HG02973 (cell line): ENCODE data around the gene PLEKHM2.

Experiments used
- ATAC-seq: cut with Tn5 transposase; IDR thresholded peaks from one replicate; pipeline ENCODE4 v1.9.1; 2021; ENCODE audit warnings: moderate library complexity; ENCODE audit not compliant: unreplicated experiment

The PLEKHM2 gene

DNA sequence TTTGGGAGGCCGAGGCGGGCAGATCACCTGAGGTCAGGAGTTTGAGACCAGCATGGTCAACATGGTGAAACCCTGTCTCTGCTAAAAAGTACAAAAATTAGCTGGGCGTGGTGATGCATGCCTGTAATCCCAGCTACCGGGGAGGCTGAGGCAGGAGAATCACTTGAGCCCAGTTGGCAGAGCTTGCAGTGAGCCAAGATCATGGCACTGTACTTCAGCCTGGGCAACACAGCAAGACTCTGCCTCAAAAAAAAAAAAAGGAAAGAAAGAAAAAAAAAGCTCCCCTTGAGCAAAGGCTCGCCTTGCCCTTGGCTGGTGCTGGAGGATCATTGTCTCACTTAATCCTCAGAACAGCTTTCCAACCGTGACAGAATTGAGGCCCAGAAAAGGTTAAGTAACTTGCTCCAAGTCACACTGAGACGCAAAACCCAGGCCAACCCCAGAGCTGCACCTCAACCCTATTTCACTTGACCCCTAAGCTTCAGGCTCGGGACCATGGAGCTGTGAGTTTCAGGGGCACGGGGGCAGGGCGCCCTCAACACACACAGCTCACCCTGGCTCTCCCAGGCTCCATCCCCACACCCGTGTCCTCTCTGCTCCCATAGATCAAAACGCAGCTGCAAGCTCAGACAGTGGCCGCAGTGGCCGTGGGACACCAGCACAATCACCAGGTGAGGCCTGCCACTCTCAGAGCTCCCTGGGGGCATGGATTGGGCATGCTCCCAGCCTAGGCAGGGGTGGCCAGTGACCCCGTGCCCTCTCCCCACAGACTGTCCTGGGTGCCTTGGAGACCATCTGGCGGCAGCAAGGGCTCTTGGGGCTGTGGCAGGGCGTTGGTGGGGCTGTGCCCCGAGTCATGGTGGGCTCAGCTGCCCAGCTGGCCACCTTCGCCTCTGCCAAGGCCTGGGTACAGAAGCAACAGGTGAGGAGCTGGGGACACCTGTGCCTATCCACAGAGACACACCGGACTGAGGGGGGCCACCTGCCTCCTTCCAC lies 53.5 kb downstream of the PLEKHM2 start:
- no peak for ATAC-seq

DNA sequence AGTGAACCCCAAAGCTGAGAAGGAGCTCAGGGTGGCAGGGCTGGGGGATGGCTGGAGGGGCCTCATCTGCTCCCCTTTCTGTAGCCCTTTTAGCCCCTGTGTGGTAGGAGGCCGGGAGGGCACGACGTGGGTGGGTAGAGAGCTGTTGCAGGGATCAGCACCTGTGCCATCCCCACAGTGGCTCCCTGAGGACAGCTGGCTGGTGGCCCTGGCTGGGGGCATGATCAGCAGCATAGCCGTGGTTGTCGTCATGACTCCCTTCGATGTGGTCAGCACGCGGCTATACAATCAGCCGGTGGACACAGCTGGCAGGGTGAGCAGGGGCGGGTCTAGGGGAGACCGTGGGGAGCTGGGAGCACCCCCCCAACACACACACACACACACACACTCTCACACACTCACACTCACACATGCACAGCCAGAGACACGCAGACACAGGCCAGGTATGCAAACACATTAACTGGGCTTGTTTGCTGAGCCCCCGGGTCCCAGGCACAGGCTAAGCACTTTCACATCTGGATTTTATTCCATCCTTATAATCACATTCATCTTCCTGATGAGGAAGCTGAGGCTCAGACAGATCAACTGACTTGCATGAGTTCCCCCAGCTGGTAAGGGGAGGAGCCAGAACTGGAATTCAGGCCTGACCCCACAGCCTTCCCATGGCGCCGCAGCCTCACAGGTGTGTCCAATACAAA lies 54.4 kb downstream of the PLEKHM2 start:
- ATAC-seq = no peak

GRCh38 chr1:15739259-15739658 lies 55.1 kb downstream of the PLEKHM2 start:
- no peak for ATAC-seq

- ATAC-seq = no peak
Measured at GRCh38 chr1:15739745-15740144, 55.6 kb downstream of the PLEKHM2 start.

- no peak for ATAC-seq
Measured at GRCh38 chr1:15740924-15741850, 57.1 kb downstream of the PLEKHM2 start.

- ATAC-seq = no peak
Measured at GRCh38 chr1:15742339-15742801, 58.2 kb downstream of the PLEKHM2 start, which contains the start of gene TMEM82. TSS of gene TMEM82 (plus strand) at chr1:15742499. CDS start at chr1:15742560, 61 bp downstream.

GRCh38 chr1:15744122-15744679 lies 60.1 kb downstream of the PLEKHM2 start:
- ATAC-seq = no peak

DNA sequence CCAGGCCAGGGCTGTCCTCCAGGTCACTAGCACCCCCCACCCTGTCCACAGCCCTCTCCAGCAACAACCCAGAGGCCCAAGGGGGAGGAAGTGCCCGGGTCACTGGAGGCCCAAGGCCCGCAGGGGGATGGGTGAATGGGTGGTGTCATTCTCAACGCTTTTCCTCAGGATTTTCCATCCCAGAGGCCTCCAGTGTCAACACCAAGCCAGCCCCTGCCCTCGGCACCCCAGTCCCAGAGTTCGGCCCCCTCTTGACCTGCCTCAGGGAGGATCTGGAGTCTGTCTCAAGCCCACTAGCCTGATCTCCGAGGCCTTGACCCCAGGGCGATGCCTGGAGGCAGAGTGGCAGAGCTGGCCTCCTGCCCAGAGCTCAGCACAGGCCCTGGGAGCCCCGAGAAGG lies 63.3 kb downstream of the PLEKHM2 start:
- ATAC-seq = no peak

GRCh38 chr1:15748264-15748663 lies 64.1 kb downstream of the PLEKHM2 start:
- no peak for ATAC-seq

- no peak for ATAC-seq
Measured at GRCh38 chr1:15748690-15749398, 64.7 kb downstream of the PLEKHM2 start.

- no peak for ATAC-seq
Measured at GRCh38 chr1:15749399-15750291, 65.5 kb downstream of the PLEKHM2 start.

GRCh38 chr1:15750924-15751323 lies 66.8 kb downstream of the PLEKHM2 start:
- no peak for ATAC-seq

DNA sequence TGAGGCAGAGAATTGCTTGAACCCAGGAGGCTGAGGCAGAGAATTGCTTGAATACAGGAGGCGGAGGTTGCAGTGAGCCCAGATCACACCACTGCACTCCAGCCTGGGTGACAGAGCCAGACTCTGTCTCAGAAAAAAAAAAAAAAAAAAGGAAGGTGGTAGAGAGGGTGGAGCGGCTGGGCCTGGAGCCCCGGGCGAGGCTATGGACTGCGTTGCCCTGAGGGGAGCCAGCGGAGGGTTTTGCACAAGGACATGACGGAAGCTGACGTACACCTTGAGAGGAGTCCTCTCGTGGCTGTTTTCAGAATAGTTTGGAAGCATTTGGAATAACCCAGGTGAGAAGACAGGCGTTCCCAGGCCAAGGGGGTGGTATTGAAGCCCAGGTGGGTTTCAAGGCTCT lies 67.6 kb downstream of the PLEKHM2 start:
- ATAC-seq = no peak

GRCh38 chr1:15753776-15754175 lies 69.7 kb downstream of the PLEKHM2 start:
- no peak for ATAC-seq

DNA sequence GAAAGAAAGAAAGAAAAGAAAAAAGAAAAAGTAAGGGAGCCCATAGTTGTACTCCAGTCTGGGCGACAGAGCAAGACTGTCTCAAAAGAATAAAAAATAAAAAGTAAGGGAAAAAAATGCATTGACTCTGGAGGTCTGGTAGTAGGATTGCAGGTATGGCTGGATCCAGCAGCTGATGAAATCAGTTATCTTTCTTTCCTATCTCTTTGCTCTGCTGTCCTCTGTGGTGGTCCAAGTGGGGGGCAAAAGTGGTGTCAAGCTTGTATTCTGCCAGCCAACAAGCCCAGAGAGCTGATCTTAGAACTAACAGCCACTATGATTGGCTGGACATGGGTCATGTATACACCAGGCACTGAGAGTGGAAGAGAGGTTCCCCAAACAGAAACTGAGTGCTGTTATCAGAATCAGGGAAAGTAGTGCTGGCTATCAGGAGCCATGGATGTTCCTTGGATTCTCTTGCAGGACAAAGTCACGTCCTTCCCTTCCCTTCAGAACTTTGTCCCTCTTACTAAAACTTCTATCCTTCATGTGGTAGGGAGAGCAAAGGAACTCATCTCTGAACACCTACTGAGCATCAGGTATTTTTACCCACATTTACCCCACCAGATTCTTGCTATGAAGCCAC lies 71.0 kb downstream of the PLEKHM2 start:
- ATAC-seq = no peak

DNA sequence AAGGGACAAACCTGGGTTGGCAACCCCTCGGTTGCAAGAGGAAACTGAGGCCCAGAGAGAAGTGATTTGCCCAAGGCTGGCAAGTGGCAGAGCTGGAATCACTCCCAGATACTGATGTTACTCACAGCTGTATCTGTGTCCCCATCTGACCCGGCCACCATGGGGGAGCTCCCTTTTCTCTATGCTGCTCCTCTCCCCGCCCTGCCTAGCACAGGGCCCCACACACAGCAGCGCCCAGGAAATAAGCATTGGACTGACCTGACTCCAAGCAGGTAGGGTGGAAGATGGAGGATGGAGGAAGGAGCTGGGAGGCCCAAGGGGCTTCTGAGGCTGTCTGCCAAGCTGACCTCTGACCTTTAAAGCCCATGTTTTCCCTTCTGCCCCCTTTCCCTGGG lies 71.5 kb downstream of the PLEKHM2 start:
- ATAC-seq = no peak

DNA sequence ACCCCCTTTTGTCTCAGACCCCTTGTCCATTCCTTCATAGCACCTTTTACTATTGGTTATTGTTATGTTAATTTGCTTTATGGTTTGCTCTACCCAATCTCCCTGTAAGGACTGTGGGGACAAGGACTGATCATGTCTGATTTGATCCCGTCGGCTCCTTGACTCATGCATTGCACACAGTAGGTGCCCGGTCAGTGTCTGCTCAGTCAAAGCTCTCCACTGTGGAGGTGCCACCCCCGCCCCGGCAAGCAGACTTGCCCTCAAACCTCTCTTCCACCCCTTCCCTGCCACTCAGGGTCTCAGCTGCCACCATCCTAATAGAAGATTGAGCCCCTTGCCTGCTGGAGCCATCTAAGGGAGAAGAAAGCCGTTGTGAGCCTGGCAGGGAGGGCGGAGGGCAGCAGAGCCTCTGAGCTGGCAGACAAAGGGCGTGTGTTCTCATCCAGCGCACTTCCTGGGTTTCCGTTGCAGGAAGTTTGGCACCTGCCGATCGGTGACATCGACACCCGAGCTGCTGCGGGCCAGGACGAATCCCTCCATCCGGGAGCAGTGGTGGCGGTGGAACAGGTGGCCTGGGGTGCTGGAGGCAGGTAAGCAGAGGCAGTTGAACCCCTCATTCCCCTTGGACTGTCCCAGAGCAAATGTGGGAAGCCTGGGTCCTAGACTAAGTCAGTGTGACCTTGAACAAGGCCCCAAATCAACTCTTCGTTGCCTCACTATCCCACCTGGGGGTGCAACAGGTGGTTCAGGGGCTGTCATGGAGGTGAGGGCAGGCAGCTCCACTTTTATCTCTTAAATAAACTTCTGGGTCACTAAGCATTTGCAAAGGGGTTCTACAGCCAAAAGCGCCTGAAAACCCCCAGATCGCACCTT lies 72.3 kb downstream of the PLEKHM2 start:
- ATAC-seq = no peak
